ENCODE measurements around the gene MATK. TPM values are rescaled to one million over a fixed set of nuclear protein-coding genes. Genes with fewer than 3 reads are reported as not detected.
"Not testable (repeated sequence)": the region's sequence is repeated elsewhere in the genome, so short reads cannot be mapped to it uniquely, and the experiment has no call there.

Gene MATK
- total RNA-seq, 4 donors from 2014 or later = 2.1 to 5.8 (median 3.3) TPM

GRCh38 chr19:3762501-3763459 is 23.4 kb downstream of the MATK start, which contains the start of gene MRPL54:
MRPL54 (plus strand) TSS chr19:3762682; CDS start chr19:3762701, 19 bp downstream.
- peak in 1 of 3 donors; percentile 18 for TF ChIP-seq CTCF (IDR thresholded peaks at IDR 0.05)
- peak in 1 of 2 donors; percentile 59 for TF ChIP-seq POLR2A (IDR thresholded peaks at IDR 0.05)
- peak within 1 kb of the TSS; percentile 61 for H3K4me3 ChIP-seq (ENCODE audit: low read depth, poor library complexity, severe bottlenecking)
- DNase-seq (ENCODE audit: low spot score in 2 of 2) = peak; percentile 99 to 100
- WGBS, 2 donors = 3% methylated on average over 47 of the region's 47 CpGs
- intact Hi-C loops (cut with DNase I; ENCODE audit: low total_unique reads) = no loop called here

- TF ChIP-seq CTCF (IDR thresholded peaks at IDR 0.05) (no peak), POLR2A (IDR thresholded peaks at IDR 0.05) (no peak)
- no peak overlapping the region for H3K4me3 ChIP-seq (ENCODE audit: low read depth, poor library complexity, severe bottlenecking)
- no peak for DNase-seq (ENCODE audit: low spot score in 2 of 2)
- intact Hi-C loops (cut with DNase I; ENCODE audit: low total_unique reads) = no loop called here
- WGBS, 2 donors = 42 to 49% methylated on average over 1 of the region's 1 CpG
Observed at GRCh38 chr19:3762130-3762473, 24.1 kb downstream of the MATK start.

GRCh38 chr19:3761382-3762129 is 24.6 kb downstream of the MATK start, which contains the start of gene APBA3:
APBA3 (minus strand) TSS chr19:3761692; CDS start chr19:3760264, 1,428 bp downstream.
- TF ChIP-seq CTCF (IDR thresholded peaks at IDR 0.05) (peak in 1 of 3 donors; percentile 80), POLR2A (IDR thresholded peaks at IDR 0.05) (no peak)
- WGBS, 2 donors = 2 to 6% methylated on average over 39 to 45 of the region's 45 CpGs

GRCh38 chr19:3760871-3761361 is 25.3 kb downstream of the MATK start:
- 28 to 33% methylated on average over 7 of the region's 7 CpGs for WGBS, 2 donors
- intact Hi-C loops (cut with DNase I; ENCODE audit: low total_unique reads) = no loop called here
- TF ChIP-seq POLR2A (IDR thresholded peaks at IDR 0.05) (no peak), CTCF (IDR thresholded peaks at IDR 0.05) (no peak)
- no peak for DNase-seq (ENCODE audit: low spot score in 2 of 2)
- peak overlapping the region; percentile 61 for H3K4me3 ChIP-seq (ENCODE audit: low read depth, poor library complexity, severe bottlenecking)

More at GRCh38 chr19:3761382-3762129, 24.6 kb downstream of the MATK start, which contains the start of gene APBA3:
- DNase-seq (ENCODE audit: low spot score in 2 of 2) = peak; percentile 85 to 98
- peak within 1 kb of the TSS; percentile 61 for H3K4me3 ChIP-seq (ENCODE audit: low read depth, poor library complexity, severe bottlenecking)
- intact Hi-C loops (cut with DNase I; ENCODE audit: low total_unique reads) = no loop called here

- intact Hi-C loops (cut with DNase I; ENCODE audit: low total_unique reads) = no loop called here
- H3K4me3 ChIP-seq (ENCODE audit: low read depth, poor library complexity, severe bottlenecking) = no peak overlapping the region
- TF ChIP-seq POLR2A (IDR thresholded peaks at IDR 0.05) (no peak), CTCF (IDR thresholded peaks at IDR 0.05) (no peak)
- 83 to 88% methylated on average over 10 to 17 of the region's 19 CpGs for WGBS, 2 donors
- DNase-seq (ENCODE audit: low spot score in 2 of 2) = no peak
Observed at GRCh38 chr19:3759482-3760254, 26.5 kb downstream of the MATK start.

- intact Hi-C loops (cut with DNase I; ENCODE audit: low total_unique reads); DNase-seq (ENCODE audit: low spot score in 2 of 2); H3K4me3 ChIP-seq (ENCODE audit: low read depth, poor library complexity, severe bottlenecking): not testable (repeated sequence)
- 97 to 98% methylated on average over 13 of the region's 13 CpGs for WGBS, 2 donors
Observed at GRCh38 chr19:3758297-3758696, 27.9 kb downstream of the MATK start.

GRCh38 chr19:3757705-3758104 is 28.5 kb downstream of the MATK start:
- DNase-seq (ENCODE audit: low spot score in 2 of 2); H3K4me3 ChIP-seq (ENCODE audit: low read depth, poor library complexity, severe bottlenecking); intact Hi-C loops (cut with DNase I; ENCODE audit: low total_unique reads): not testable (repeated sequence)
- 97 to 99% methylated on average over 7 of the region's 7 CpGs for WGBS, 2 donors
